Esophagus muscularis mucosa (tissue), 3 donors: ENCODE data around the gene RBBP6.

Experiments
- POLR2AphosphoS5 ChIP-seq, 2 donors: sonication (generic); formaldehyde crosslinking; IDR thresholded peaks; one replicate each; pipeline ENCODE4 v1.6.1; 2017; ENCODE audit warnings: antibody characterized with exemption in 2 of 2
- TF ChIP-seq, protein P1 (sequence below), 3 experiments: fragments of 200-600 bp in 2 of 3; fragments of 450-650 bp in 1 of 3; sonication (generic) in 2 of 3; IDR thresholded peaks; one replicate each; pipeline ENCODE4 v1.5.1; 2017 to 2019; ENCODE audit warnings: antibody characterized with exemption in 3 of 3, mild to moderate bottlenecking in 2 of 3, moderate library complexity in 1 of 3

DNA sequence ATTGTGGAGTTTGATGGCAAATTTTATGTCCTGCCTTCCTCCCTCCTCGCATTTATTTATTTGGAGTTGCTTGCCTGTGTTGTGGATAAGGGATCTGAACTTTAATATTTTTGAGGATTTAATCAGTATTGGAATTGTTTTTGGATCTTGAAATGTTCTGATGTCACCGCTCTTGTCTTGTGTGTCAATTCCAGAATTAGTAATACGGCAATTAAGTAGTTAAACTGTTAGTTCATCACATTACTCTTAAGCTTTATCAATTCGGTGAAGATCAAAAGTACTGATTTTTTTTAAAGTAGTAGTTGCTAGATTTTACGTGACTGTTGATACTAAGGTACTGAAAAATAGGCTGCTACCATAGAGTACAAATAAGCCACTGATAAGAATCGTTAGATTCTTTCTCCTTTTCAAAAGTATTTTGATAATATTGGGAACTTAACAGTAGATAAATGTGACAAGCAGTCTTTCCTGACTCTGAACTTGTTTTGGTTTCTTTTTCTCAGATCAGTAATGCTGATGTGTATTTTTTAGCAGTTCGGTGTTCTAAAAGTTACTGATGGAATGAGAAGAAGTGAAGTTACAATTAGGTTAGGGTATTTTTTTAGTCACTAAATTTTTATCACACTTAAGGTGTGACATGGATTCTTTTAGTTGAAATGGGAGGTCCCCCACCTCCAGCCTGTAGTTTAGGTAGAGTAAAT lies 2.0 kb downstream of the RBBP6 start:
- TF ChIP-seq POLR2AphosphoS5 (IDR thresholded peaks at IDR 0.05): no peak
- TF ChIP-seq, protein P1, sequence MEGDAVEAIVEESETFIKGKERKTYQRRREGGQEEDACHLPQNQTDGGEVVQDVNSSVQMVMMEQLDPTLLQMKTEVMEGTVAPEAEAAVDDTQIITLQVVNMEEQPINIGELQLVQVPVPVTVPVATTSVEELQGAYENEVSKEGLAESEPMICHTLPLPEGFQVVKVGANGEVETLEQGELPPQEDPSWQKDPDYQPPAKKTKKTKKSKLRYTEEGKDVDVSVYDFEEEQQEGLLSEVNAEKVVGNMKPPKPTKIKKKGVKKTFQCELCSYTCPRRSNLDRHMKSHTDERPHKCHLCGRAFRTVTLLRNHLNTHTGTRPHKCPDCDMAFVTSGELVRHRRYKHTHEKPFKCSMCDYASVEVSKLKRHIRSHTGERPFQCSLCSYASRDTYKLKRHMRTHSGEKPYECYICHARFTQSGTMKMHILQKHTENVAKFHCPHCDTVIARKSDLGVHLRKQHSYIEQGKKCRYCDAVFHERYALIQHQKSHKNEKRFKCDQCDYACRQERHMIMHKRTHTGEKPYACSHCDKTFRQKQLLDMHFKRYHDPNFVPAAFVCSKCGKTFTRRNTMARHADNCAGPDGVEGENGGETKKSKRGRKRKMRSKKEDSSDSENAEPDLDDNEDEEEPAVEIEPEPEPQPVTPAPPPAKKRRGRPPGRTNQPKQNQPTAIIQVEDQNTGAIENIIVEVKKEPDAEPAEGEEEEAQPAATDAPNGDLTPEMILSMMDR (IDR thresholded peaks at IDR 0.05): no peak
